ENCODE results near the gene CCDC33.
A peak's percentile ranks its signal among the peaks of the same experiment; 100 is the strongest.

Gene CCDC33

GRCh38 chr15:74317820-74318375 is 81.8 kb downstream of the CCDC33 start:
- DNase-seq, result no peak

- DNase-seq, result no peak
Measured at GRCh38 chr15:74318376-74319137, 82.4 kb downstream of the CCDC33 start.

- no peak for DNase-seq
Measured at GRCh38 chr15:74319138-74319460, 83.0 kb downstream of the CCDC33 start.

- no peak for DNase-seq
Measured at GRCh38 chr15:74319596-74320351, 83.6 kb downstream of the CCDC33 start.

GRCh38 chr15:74320352-74321247 is 84.5 kb downstream of the CCDC33 start:
- peak; percentile 28 to 46 for DNase-seq

GRCh38 chr15:74322558-74323180 is 86.5 kb downstream of the CCDC33 start:
- DNase-seq, result peak; percentile 49 to 53

- DNase-seq, result no peak
Measured at GRCh38 chr15:74324714-74325113, 88.6 kb downstream of the CCDC33 start.

- no peak for DNase-seq
Measured at GRCh38 chr15:74326746-74327145, 90.6 kb downstream of the CCDC33 start.

- DNase-seq, result no peak
Measured at GRCh38 chr15:74327756-74328155, 91.6 kb downstream of the CCDC33 start.

GRCh38 chr15:74328331-74329056 is 92.4 kb downstream of the CCDC33 start:
- DNase-seq, result no peak

GRCh38 chr15:74330861-74331408 is 94.8 kb downstream of the CCDC33 start:
- no peak for DNase-seq

- no peak for DNase-seq
Measured at GRCh38 chr15:74332011-74332410, 95.9 kb downstream of the CCDC33 start.

- no peak for DNase-seq
Measured at GRCh38 chr15:74332611-74333010, 96.5 kb downstream of the CCDC33 start.

GRCh38 chr15:74333093-74333492 is 97.0 kb downstream of the CCDC33 start:
- no peak for DNase-seq

- DNase-seq, result no peak
Measured at GRCh38 chr15:74333662-74334061, 97.5 kb downstream of the CCDC33 start.

GRCh38 chr15:74334127-74334526 is 98.0 kb downstream of the CCDC33 start:
- no peak for DNase-seq

GRCh38 chr15:74335396-74335795 is 99.3 kb downstream of the CCDC33 start:
- DNase-seq, result no peak

GRCh38 chr15:74336061-74337005 is 100.2 kb downstream of the CCDC33 start:
- no peak for DNase-seq

- no peak for DNase-seq
Measured at GRCh38 chr15:74337146-74337545, 101.0 kb downstream of the CCDC33 start.

GRCh38 chr15:74337607-74338211 is 101.6 kb downstream of the CCDC33 start:
- no peak for DNase-seq
